GM13977 (cell line): ENCODE data around the gene CEP170B.

Experiments used
- DNase-seq: peaks from one replicate; pipeline ENCODE4 v3.0.0; 2012; ENCODE audit warnings: low spot score
- in situ Hi-C: fragments of 300-500 bp; cut with MboI; formaldehyde crosslinking; loops from one replicate; pipeline ENCODE4 v1.12.0; 2022; ENCODE audit warnings: low sequenced_read_pairs, low pct_unique_long_range_greater_than_20kb, mixed read lengths, inconsistent platforms; ENCODE audit not compliant: unreplicated experiment
- TF ChIP-seq, protein P1 (sequence below): IDR thresholded peaks from 2 replicates; pipeline ENCODE4 v1.5.1; 2012; ENCODE audit warnings: mild to moderate bottlenecking, control low read depth; ENCODE audit not compliant: insufficient read depth; ENCODE audit errors: extremely low read depth, missing control alignments

Gene CEP170B

DNA sequence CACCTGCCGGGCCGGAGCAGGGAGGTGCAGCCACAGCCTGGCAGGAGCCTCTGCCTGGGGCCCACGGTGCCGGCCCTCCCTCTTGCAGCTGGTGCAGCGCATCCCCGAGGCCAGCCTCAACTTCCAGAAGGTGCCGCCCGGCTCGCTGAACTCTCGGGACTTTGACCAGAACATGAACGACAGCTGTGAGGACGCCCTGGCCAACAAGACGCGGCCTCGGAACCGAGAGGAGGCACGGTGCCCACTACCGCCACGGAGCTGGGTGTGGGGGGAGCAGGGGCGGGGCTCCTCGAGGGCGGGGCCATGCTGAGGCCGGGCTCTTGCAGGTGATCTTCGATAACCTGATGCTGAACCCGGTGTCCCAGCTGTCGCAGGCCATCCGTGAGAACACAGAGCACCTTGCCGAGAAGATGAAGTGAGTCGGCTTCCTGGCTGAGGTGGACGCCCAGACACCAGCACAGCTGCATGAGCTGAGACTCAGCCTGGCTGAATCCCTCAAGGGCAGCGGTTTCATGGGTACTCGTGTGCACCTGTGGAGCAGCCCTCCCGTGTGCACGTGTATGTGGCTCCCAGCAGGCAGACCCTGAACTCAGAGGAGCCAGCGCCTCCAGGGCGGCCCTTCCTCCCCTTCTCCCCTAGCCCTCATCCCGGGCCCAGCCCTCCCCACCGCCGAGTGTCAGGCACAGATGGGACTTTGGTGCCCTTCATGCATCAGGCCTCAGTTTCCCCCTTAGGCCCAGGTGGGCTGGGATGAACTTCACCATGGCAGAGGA is 28.6 kb downstream of the CEP170B start:
- DNase-seq = no peak
- in situ Hi-C loops = no loop called here
- TF ChIP-seq, protein P1, sequence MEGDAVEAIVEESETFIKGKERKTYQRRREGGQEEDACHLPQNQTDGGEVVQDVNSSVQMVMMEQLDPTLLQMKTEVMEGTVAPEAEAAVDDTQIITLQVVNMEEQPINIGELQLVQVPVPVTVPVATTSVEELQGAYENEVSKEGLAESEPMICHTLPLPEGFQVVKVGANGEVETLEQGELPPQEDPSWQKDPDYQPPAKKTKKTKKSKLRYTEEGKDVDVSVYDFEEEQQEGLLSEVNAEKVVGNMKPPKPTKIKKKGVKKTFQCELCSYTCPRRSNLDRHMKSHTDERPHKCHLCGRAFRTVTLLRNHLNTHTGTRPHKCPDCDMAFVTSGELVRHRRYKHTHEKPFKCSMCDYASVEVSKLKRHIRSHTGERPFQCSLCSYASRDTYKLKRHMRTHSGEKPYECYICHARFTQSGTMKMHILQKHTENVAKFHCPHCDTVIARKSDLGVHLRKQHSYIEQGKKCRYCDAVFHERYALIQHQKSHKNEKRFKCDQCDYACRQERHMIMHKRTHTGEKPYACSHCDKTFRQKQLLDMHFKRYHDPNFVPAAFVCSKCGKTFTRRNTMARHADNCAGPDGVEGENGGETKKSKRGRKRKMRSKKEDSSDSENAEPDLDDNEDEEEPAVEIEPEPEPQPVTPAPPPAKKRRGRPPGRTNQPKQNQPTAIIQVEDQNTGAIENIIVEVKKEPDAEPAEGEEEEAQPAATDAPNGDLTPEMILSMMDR = no peak

- TF ChIP-seq, protein P1 = no peak
- in situ Hi-C loops = no loop called here
- no peak for DNase-seq
Observed at GRCh38 chr14:104894331-104895206, 29.5 kb downstream of the CEP170B start.

DNA sequence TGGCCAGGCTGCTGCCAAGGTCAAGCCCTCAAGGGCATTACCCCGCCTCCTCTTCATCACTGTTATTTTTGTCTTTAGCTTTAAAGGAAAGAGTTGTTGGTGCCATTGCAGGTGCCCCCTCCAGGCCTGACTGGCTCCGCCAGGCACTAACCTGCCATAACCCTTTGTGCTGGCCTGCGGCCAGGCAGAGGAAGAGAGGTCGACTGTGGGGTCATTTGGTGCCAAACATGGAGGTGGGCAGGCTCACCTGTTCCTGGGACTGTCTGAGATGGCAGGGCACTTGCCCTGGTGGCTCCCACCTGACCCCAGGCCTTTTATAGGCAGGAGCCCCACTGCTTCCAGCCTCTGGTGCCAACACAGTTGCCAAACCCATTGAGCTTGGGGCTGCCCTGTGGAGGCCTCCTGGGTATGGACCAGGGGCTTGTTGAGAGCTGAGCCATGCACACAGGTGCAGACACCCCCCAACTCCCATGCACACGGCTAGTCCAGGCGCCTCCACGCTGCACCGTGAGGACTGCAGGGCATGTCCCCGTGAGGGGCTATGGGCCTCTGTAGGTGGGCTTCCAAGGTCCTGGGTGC is 30.2 kb downstream of the CEP170B start:
- in situ Hi-C loops = no loop called here
- DNase-seq = peak; percentile 13
- TF ChIP-seq, protein P1 = no peak

GRCh38 chr14:104895786-104896661 is 31.0 kb downstream of the CEP170B start:
- peak; percentile 26 for DNase-seq
- TF ChIP-seq, protein P1 = no peak
- in situ Hi-C loops = no loop called here

- in situ Hi-C loops = no loop called here
- TF ChIP-seq, protein P1 = no peak
- DNase-seq = peak; percentile 18
Observed at GRCh38 chr14:104897330-104898194, 32.5 kb downstream of the CEP170B start.
